ENCODE results near the gene AGT. TPM values are rescaled to one million over a fixed set of nuclear protein-coding genes. Genes with fewer than 3 reads are reported as not detected.

The AGT gene
- total RNA-seq, 1 donor from 2014 or later, result 54.6 TPM

GRCh38 chr1:230705289-230706019 lies 8.5 kb downstream of the AGT start:
- Histone ChIP-seq H3K27me3 (ENCODE audit: low read depth) (no peaks in the 10 kb centered on the region), H3K27ac (replicated peaks) (no peak overlapping the region), H3K4me3 (no peak overlapping the region), H3K36me3 (peaks cover 27% of the 10 kb centered on the region), H3K4me1 (peaks cover 36% of the 10 kb centered on the region), H3K9me3 (replicated peaks) (no peaks in the 10 kb centered on the region)
- DNase-seq, result no peak
- intact Hi-C loops (cut with micrococcal nuclease), result no loop called here
- no peak for TF ChIP-seq CTCF (IDR thresholded peaks at IDR 0.05; ENCODE audit: borderline replicate concordance)

- Histone ChIP-seq H3K27ac (replicated peaks) (no peak overlapping the region), H3K9me3 (replicated peaks) (no peaks in the 10 kb centered on the region), H3K36me3 (peaks cover 27% of the 10 kb centered on the region), H3K27me3 (ENCODE audit: low read depth) (no peaks in the 10 kb centered on the region), H3K4me1 (peaks cover 32% of the 10 kb centered on the region), H3K4me3 (no peak overlapping the region)
- no peak for DNase-seq
- TF ChIP-seq CTCF (IDR thresholded peaks at IDR 0.05; ENCODE audit: borderline replicate concordance), result no peak
- intact Hi-C loops (cut with micrococcal nuclease), result no loop called here
Measured at GRCh38 chr1:230704830-230705229, 9.1 kb downstream of the AGT start.

GRCh38 chr1:230703679-230704385 lies 10.1 kb downstream of the AGT start:
- Histone ChIP-seq H3K27ac (replicated peaks) (no peak overlapping the region), H3K9me3 (replicated peaks) (no peaks in the 10 kb centered on the region), H3K36me3 (peaks cover 23% of the 10 kb centered on the region), H3K4me1 (peaks cover 27% of the 10 kb centered on the region), H3K27me3 (ENCODE audit: low read depth) (no peaks in the 10 kb centered on the region), H3K4me3 (no peak overlapping the region)
- no peak for TF ChIP-seq CTCF (IDR thresholded peaks at IDR 0.05; ENCODE audit: borderline replicate concordance)
- no peak for DNase-seq
- intact Hi-C loops (cut with micrococcal nuclease), result no loop called here

DNA sequence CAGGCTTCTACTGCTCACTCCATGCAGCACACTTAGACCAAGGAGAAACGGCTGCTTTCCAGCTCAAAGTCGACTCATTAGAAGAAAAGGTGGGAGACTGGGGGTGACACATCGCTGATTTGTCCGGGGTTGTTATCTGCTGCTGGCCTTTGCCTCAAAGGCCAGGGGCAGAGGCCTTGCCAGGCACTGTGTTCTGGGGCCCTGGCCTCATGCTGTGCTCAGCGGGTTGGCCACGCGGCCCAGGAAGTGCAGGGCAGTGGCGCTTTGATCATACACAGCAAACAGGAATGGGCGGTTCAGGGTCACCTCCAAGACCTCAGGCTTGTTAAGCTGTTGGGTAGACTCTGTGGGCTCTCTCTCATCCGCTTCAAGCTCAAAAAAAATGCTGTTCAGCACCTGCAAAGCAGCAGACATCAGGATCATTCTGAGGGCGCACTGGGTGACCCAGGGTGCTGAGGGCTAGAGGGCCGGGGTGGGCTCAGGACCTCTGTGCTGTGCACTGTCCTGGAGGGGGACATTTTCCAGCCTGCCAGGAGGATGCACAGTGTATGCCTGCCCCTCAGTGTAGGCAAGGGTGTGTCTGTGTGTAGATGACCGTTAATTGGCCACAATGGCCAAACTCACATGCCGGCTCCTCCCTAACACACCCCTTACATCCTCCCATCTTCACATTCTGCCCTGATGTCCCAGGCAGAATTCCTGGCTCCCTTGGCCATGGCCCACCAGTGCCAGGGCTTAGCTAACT lies 10.8 kb downstream of the AGT start:
- Histone ChIP-seq H3K9me3 (replicated peaks) (no peaks in the 10 kb centered on the region), H3K27me3 (ENCODE audit: low read depth) (peaks cover 3% of the 10 kb centered on the region), H3K4me1 (peaks cover 20% of the 10 kb centered on the region), H3K36me3 (peaks cover 23% of the 10 kb centered on the region), H3K4me3 (no peak overlapping the region), H3K27ac (replicated peaks) (no peak overlapping the region)
- no peak for DNase-seq
- TF ChIP-seq CTCF (IDR thresholded peaks at IDR 0.05; ENCODE audit: borderline replicate concordance), result no peak
- intact Hi-C loops (cut with micrococcal nuclease), result no loop called here

DNA sequence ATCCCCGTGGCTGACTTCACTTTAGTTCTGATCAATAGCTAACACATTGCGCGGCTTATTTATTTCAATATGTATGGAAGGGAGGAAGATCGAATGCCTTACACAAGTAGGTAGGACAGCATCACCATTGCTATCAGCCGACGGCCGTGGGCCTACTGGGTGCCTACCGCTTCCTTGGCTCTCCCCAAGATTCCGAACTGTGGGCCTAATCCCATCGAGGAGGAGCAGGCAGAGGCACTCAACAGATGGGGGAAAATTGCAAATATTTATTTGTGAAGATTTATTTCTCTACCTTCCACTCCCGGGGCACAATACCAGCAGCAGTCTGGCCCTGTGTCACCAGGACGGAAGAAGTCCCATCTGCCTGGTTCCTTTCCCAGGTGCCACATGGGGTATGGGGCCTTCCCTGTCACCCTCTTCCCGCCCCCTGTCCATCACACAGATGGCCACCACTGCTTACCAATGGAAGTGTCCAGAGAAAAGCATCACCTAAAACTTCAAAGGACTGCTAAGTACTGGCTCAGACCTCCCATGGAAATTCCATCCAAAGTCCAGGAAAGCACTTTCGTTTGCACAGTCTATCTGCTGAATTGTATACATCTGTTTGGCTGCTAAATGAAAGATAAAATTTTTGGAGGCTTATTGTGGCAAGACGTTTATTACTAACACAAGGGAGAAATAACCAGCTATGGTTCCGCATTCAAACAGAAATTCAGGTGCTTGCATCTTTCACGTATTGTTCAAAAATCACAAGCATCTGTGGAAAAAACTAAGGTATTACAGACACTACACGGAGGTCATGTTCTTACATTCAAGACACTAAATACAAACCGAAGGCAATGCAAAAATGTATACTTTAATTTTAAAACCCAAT lies 11.8 kb downstream of the AGT start:
- peaks cover 16% of the 10 kb centered on the region for H3K4me1 ChIP-seq
- H3K27ac ChIP-seq (replicated peaks), result no peak overlapping the region
- peaks cover 3% of the 10 kb centered on the region for H3K27me3 ChIP-seq (ENCODE audit: low read depth)
- no peaks in the 10 kb centered on the region for H3K9me3 ChIP-seq (replicated peaks)
- no peak for DNase-seq
- H3K36me3 ChIP-seq, result peaks cover 23% of the 10 kb centered on the region
- no peak overlapping the region for H3K4me3 ChIP-seq
- intact Hi-C loops (cut with micrococcal nuclease), result no loop called here
- TF ChIP-seq CTCF (IDR thresholded peaks at IDR 0.05; ENCODE audit: borderline replicate concordance), result no peak
